MM.1S (cell line): ENCODE results near the gene TTLL11.

Experiments
- DNase-seq: peaks from one replicate; pipeline ENCODE4 v3.0.0-alpha.2; 2015
- H2AFZ ChIP-seq: fragments of 300-600 bp; sonication (generic); 2 replicates; pipeline ENCODE4 v1.6.0; 2016; ENCODE audit warnings: antibody characterized with exemption, low read length
- H3F3A ChIP-seq: fragments of 300-600 bp; sonication (generic); 2 replicates; pipeline ENCODE4 v1.6.1; 2016; ENCODE audit warnings: mild to moderate bottlenecking, antibody characterized with exemption, low read length, moderate library complexity, mixed read lengths; ENCODE audit not compliant: insufficient read depth
- H3K27ac ChIP-seq: fragments of 300-600 bp; sonication (generic); 2 replicates; pipeline ENCODE4 v1.5.1; 2016; ENCODE audit warnings: mild to moderate bottlenecking, low read length
- H3K27me3 ChIP-seq: fragments of 300-600 bp; sonication (generic); replicated peaks from 2 replicates; pipeline ENCODE4 v1.6.0; 2016; ENCODE audit warnings: low read length; ENCODE audit not compliant: insufficient read depth
- H3K36me3 ChIP-seq: fragments of 300-600 bp; sonication (generic); replicated peaks from 2 replicates; pipeline ENCODE4 v1.6.1; 2016; ENCODE audit warnings: mild to moderate bottlenecking, low read length, mixed read lengths; ENCODE audit not compliant: insufficient read depth
- H3K4me1 ChIP-seq: fragments of 300-600 bp; sonication (generic); 2 replicates; pipeline ENCODE4 v1.6.1; 2016; ENCODE audit warnings: low read length, mixed read lengths
- H3K4me2 ChIP-seq: fragments of 300-600 bp; sonication (generic); 2 replicates; pipeline ENCODE4 v1.6.0; 2016; ENCODE audit warnings: low read depth, low read length
- H3K4me3 ChIP-seq: fragments of 300-600 bp; sonication (generic); 2 replicates; pipeline ENCODE4 v1.5.1; 2016; ENCODE audit warnings: low read length, mixed read lengths
- H3K79me2 ChIP-seq: fragments of 300-600 bp; sonication (generic); 2 replicates; pipeline ENCODE4 v1.6.1; 2016; ENCODE audit warnings: mixed run types, low read length, mixed read lengths
- H3K9ac ChIP-seq: fragments of 300-600 bp; sonication (generic); 2 replicates; pipeline ENCODE4 v1.6.1; 2016; ENCODE audit warnings: low read length, mixed read lengths
- H3K9me2 ChIP-seq: fragments of 300-600 bp; sonication (generic); replicated peaks from 2 replicates; pipeline ENCODE4 v1.6.1; 2016; ENCODE audit warnings: mild to moderate bottlenecking, low read length, mixed read lengths; ENCODE audit not compliant: insufficient read depth
- H3K9me3 ChIP-seq: fragments of 300-600 bp; sonication (generic); replicated peaks from 2 replicates; pipeline ENCODE4 v1.6.1; 2016; ENCODE audit warnings: mild to moderate bottlenecking, low read length, mixed read lengths; ENCODE audit not compliant: insufficient read depth
- H4K20me1 ChIP-seq: fragments of 300-600 bp; sonication (generic); 2 replicates; pipeline ENCODE4 v1.6.1; 2016; ENCODE audit warnings: mild to moderate bottlenecking, low read length, moderate library complexity, mixed read lengths; ENCODE audit not compliant: insufficient read depth
- CTCF ChIP-seq: fragments of 300-600 bp; sonication (generic); IDR thresholded peaks from 2 replicates; pipeline ENCODE4 v1.5.1; 2016; ENCODE audit warnings: antibody characterized with exemption, low read length, mixed read lengths
- EZH2 ChIP-seq: fragments of 300-600 bp; sonication (generic); optimal IDR thresholded peaks from 2 replicates; pipeline ENCODE3; 2017; ENCODE audit warnings: low read depth, mild to moderate bottlenecking, antibody characterized with exemption, low read length, mixed read lengths
- EZH2phosphoT487 ChIP-seq: fragments of 300-600 bp; sonication (generic); IDR thresholded peaks from 2 replicates; pipeline ENCODE4 v1.6.1; 2018; ENCODE audit warnings: antibody characterized with exemption, low read length

TTLL11 gene

GRCh38 chr9:121929893-121930875 lies 162.9 kb downstream of the TTLL11 start:
- Histone ChIP-seq H3K79me2 (no peaks in the 10 kb centered on the region), H3K27me3 (no peaks in the 10 kb centered on the region), H2AFZ (no peak overlapping the region), H4K20me1 (no peaks in the 10 kb centered on the region), H3K9me2 (no peaks in the 10 kb centered on the region), H3K4me3 (no peak overlapping the region), H3K9me3 (no peaks in the 10 kb centered on the region), H3K9ac (no peak overlapping the region), H3K4me1 (no peaks in the 10 kb centered on the region), H3F3A (no peaks in the 10 kb centered on the region), H3K4me2 (no peak overlapping the region), H3K27ac (no peak overlapping the region), H3K36me3 (no peaks in the 10 kb centered on the region)
- no peak for TF ChIP-seq EZH2
- TF ChIP-seq CTCF: no peak
- TF ChIP-seq EZH2phosphoT487: no peak
- no peak for DNase-seq

GRCh38 chr9:121927636-121928035 lies 165.5 kb downstream of the TTLL11 start:
- H3F3A ChIP-seq: no peaks in the 10 kb centered on the region
- H3K27ac ChIP-seq: no peak overlapping the region
- no peaks in the 10 kb centered on the region for H3K36me3 ChIP-seq
- H3K4me2 ChIP-seq: no peak overlapping the region
- TF ChIP-seq EZH2 (no peak), CTCF (no peak), EZH2phosphoT487 (no peak)
- no peaks in the 10 kb centered on the region for H3K9me2 ChIP-seq
- H3K4me3 ChIP-seq: no peak overlapping the region
- no peaks in the 10 kb centered on the region for H3K9me3 ChIP-seq
- no peaks in the 10 kb centered on the region for H3K4me1 ChIP-seq
- H3K79me2 ChIP-seq: no peaks in the 10 kb centered on the region
- DNase-seq: no peak
- H2AFZ ChIP-seq: no peak overlapping the region
- H3K9ac ChIP-seq: no peak overlapping the region
- no peaks in the 10 kb centered on the region for H4K20me1 ChIP-seq
- H3K27me3 ChIP-seq: no peaks in the 10 kb centered on the region

GRCh38 chr9:121927081-121927480 lies 166.0 kb downstream of the TTLL11 start:
- H3F3A ChIP-seq: no peaks in the 10 kb centered on the region
- H3K9ac ChIP-seq: no peak overlapping the region
- no peaks in the 10 kb centered on the region for H3K9me2 ChIP-seq
- no peaks in the 10 kb centered on the region for H4K20me1 ChIP-seq
- no peaks in the 10 kb centered on the region for H3K79me2 ChIP-seq
- TF ChIP-seq EZH2: no peak
- TF ChIP-seq CTCF: no peak
- no peak for TF ChIP-seq EZH2phosphoT487
- H2AFZ ChIP-seq: no peak overlapping the region
- no peak overlapping the region for H3K4me3 ChIP-seq
- H3K36me3 ChIP-seq: no peaks in the 10 kb centered on the region
- H3K9me3 ChIP-seq: no peaks in the 10 kb centered on the region
- no peak overlapping the region for H3K4me2 ChIP-seq
- no peaks in the 10 kb centered on the region for H3K4me1 ChIP-seq
- H3K27ac ChIP-seq: no peak overlapping the region
- no peak for DNase-seq
- no peaks in the 10 kb centered on the region for H3K27me3 ChIP-seq
